GM12878 (cell line): ENCODE data around the gene DOK7. TPM values are rescaled to one million over a fixed set of nuclear protein-coding genes. Genes with fewer than 3 reads are reported as not detected.

ENCODE experiments used
- ATAC-seq: fragments of 200-7000 bp; cut with Tn5 transposase; 3 replicates; pipeline ENCODE4 v1.9.1; 2020; ENCODE audit warnings: mild to moderate bottlenecking, moderate library complexity
- BruUV-seq: library from RNA; stranded (reverse); fragments of 400-500 nt; replicated peaks from 2 replicates; lab custom pipeline; 2021; lab: Mats Ljungman, UMichigan
- CTCF ChIA-PET: fragments of 300-600 bp; sonication (Branson Sonifier 250); formaldehyde crosslinking; extraction: SDS; loops from one replicate; lab custom pipeline; 2021; ENCODE audit warnings: inconsistent platforms; lab: Yijun Ruan, JAX
- POLR2A ChIA-PET: fragments of 350-600 bp; formaldehyde crosslinking; extraction: SDS; loops from one replicate; lab custom pipeline; 2021; ENCODE audit warnings: inconsistent platforms; lab: Charles Lee
- RAD21 ChIA-PET: fragments of 300-600 bp; sonication (Branson Sonifier 250); formaldehyde crosslinking; loops from one replicate; lab custom pipeline; 2023; ENCODE audit warnings: antibody characterized with exemption; ENCODE audit not compliant: unreplicated experiment; lab: Charles Lee
- SMC1A ChIA-PET: fragments of 300-600 bp; sonication (Branson Sonifier 250); formaldehyde crosslinking; loops from one replicate; lab custom pipeline; 2023; ENCODE audit not compliant: unreplicated experiment, uncharacterized antibody; lab: Charles Lee
- DNase-seq: peaks from one replicate; pipeline ENCODE4 v3.0.0-alpha.2; 2011; ENCODE audit warnings: low read depth, low spot score
- FAIRE-seq: peaks from 3 replicates; lab custom pipeline; 2011; peaks lifted over from hg19 to GRCh38; lab: Jason Lieb, UNC
- H2AFZ ChIP-seq: 2 replicates; pipeline ENCODE4 v1.6.0; 2011; ENCODE audit warnings: low read depth, low read length, control low read depth; ENCODE audit not compliant: control insufficient read depth
- H3K27ac ChIP-seq: 2 replicates; pipeline ENCODE4 v1.5.1; 2011; ENCODE audit warnings: control low read depth; ENCODE audit not compliant: control insufficient read depth, insufficient read depth
- H3K27me3 ChIP-seq, 2 experiments: replicated peaks in 1 of 2; 2 replicates each; pipeline versions ENCODE4 v1.6.0 to v1.6.1; 2011; ENCODE audit warnings: low read length in 1 of 2; ENCODE audit not compliant: control insufficient read depth in 2 of 2, insufficient read depth in 2 of 2
- H3K36me3 ChIP-seq, 2 experiments: 2 replicates each; pipeline ENCODE4 v1.5.1; 2011; ENCODE audit warnings: low read length in 1 of 2; ENCODE audit not compliant: control insufficient read depth in 2 of 2, insufficient read depth in 2 of 2
- H3K4me1 ChIP-seq: 2 replicates; pipeline ENCODE4 v1.6.1; 2011; ENCODE audit warnings: mild to moderate bottlenecking, low read length, moderate library complexity, mixed read lengths; ENCODE audit not compliant: control insufficient read depth, insufficient read depth
- H3K4me2 ChIP-seq: 2 replicates; pipeline ENCODE4 v1.6.0; 2011; ENCODE audit warnings: control low read depth; ENCODE audit not compliant: control insufficient read depth, insufficient read depth
- H3K4me3 ChIP-seq: fragments of 200-600 bp; sonication (generic); 2 replicates; pipeline ENCODE4 v1.5.1; 2016
- H3K79me2 ChIP-seq: 2 replicates; pipeline ENCODE4 v1.6.0; 2011; ENCODE audit warnings: low read length; ENCODE audit not compliant: control insufficient read depth, insufficient read depth
- H3K9ac ChIP-seq: 2 replicates; pipeline ENCODE4 v1.8.0; 2011; ENCODE audit warnings: low read length, control low read depth, mixed read lengths; ENCODE audit not compliant: control insufficient read depth, insufficient read depth
- H3K9me3 ChIP-seq: replicated peaks from 3 replicates; pipeline ENCODE4 v1.5.1; 2011; ENCODE audit warnings: mild to moderate bottlenecking, low read length; ENCODE audit not compliant: control insufficient read depth, insufficient read depth
- H4K20me1 ChIP-seq: 2 replicates; pipeline ENCODE4 v1.6.0; 2011; ENCODE audit not compliant: control insufficient read depth, insufficient read depth
- ATF3 ChIP-seq: IDR thresholded peaks from 2 replicates; pipeline ENCODE4 v1.6.1; 2011; ENCODE audit warnings: low read depth, mild to moderate bottlenecking, low read length, moderate library complexity, borderline replicate concordance; ENCODE audit errors: extremely low read depth
- BHLHE40 ChIP-seq, 2 experiments: fragments of 450-650 bp in 1 of 2; IDR thresholded peaks; 2 replicates each; pipeline ENCODE4 v1.6.1; 2011 to 2017; ENCODE audit warnings: low read depth in 2 of 2, borderline replicate concordance in 1 of 2, improper control_type of control experiment in 1 of 2, low read length in 1 of 2, mild to moderate bottlenecking in 1 of 2
- FOXK2 ChIP-seq: fragments of 450-650 bp; IDR thresholded peaks from 2 replicates; pipeline ENCODE4 v1.6.1; 2017; ENCODE audit warnings: mild to moderate bottlenecking, moderate library complexity
- FOXM1 ChIP-seq: IDR thresholded peaks from 2 replicates; pipeline ENCODE4 v1.6.1; 2012; ENCODE audit warnings: low read depth, mild to moderate bottlenecking, inconsistent platforms, low read length, moderate library complexity
- KDM1A ChIP-seq: fragments of 200-600 bp; sonication (generic); IDR thresholded peaks from 2 replicates; pipeline ENCODE4 v1.6.1; 2016; ENCODE audit warnings: borderline replicate concordance
- LARP7 ChIP-seq: fragments of 450-650 bp; IDR thresholded peaks from 2 replicates; pipeline ENCODE4 v1.6.1; 2017; ENCODE audit warnings: mild to moderate bottlenecking
- MTA3 ChIP-seq: IDR thresholded peaks from 2 replicates; pipeline ENCODE4 v1.6.1; 2012; ENCODE audit warnings: low read length, inconsistent platforms, borderline replicate concordance
- SMC3 ChIP-seq: IDR thresholded peaks from 2 replicates; pipeline ENCODE4 v1.6.1; 2011; ENCODE audit warnings: low read length, improper control_type of control experiment, borderline replicate concordance
- STAT1 ChIP-seq: fragments of 450-650 bp; conservative IDR thresholded peaks from 2 replicates; pipeline ENCODE4 v1.6.1; 2014; ENCODE audit warnings: antibody characterized with exemption, mild to moderate bottlenecking
- WGBS: methylation state at CpG from one replicate; pipeline ENCODE4 v1.1.6; 2016; ENCODE audit warnings: low lambda C conversion rate; ENCODE audit not compliant: insufficient replicate concordance, insufficient coverage; ENCODE audit errors: missing lambda C conversion rate; 5-methylcytosine and 5-hydroxymethylcytosine counted together
- in situ Hi-C: fragments of 300-500 bp; cut with MboI; formaldehyde crosslinking; loops from 9 replicates; pipeline ENCODE4 v1.14.3; 2018; ENCODE audit warnings: mixed read lengths
- intact Hi-C: fragments of 100-400 bp; cut with micrococcal nuclease; formaldehyde crosslinking; loops from one replicate; pipeline ENCODE4 v1.14.2; 2022; ENCODE audit not compliant: unreplicated experiment
- polyA plus RNA-seq, 11 experiments: library from polyadenylated mRNA; depleted of rRNA in 4 of 11; unstranded in 6 of 11; stranded (reverse) in 5 of 11; fragments of >200 nt; fragmentation: Nextera tagmentation in 4 of 11; fragmentation: Illumina TruSeq in 1 of 11; extraction: Ambion mirVana in 4 of 11; extraction: Trizol in 1 of 11; gene quantifications; 1 replicate in 1 of 11; 2 replicates in 10 of 11; pipeline versions ENCODE4 v1.2.1 to v1.2.3, GENCODE V29; 2011 to 2016; ENCODE audit warnings: inconsistent platforms in 2 of 11, missing spikeins in 2 of 11, low read depth in 1 of 11
- total RNA-seq, 4 experiments: library from RNA; depleted of rRNA in 3 of 4; stranded (reverse); fragments of >200 nt in 3 of 4; fragmentation: Illumina TruSeq in 1 of 4; extraction: Trizol in 1 of 4; gene quantifications; 2 replicates each; pipeline versions ENCODE4 v1.2.1 to v1.2.3, GENCODE V29; 2013 to 2021
- TF ChIP-seq, protein P1 (sequence below): IDR thresholded peaks from 2 replicates; pipeline ENCODE4 v1.6.1; 2011; ENCODE audit warnings: low read depth, low read length, improper control_type of control experiment, borderline replicate concordance

Gene DOK7
- total and polyA plus RNA-seq, 10 of the 15 experiments (the other 5 are each of a cell fraction or from before 2014, with no cell fraction given): 0.04 to 0.46 (median 0.18) TPM; not detected in 4

DNA sequence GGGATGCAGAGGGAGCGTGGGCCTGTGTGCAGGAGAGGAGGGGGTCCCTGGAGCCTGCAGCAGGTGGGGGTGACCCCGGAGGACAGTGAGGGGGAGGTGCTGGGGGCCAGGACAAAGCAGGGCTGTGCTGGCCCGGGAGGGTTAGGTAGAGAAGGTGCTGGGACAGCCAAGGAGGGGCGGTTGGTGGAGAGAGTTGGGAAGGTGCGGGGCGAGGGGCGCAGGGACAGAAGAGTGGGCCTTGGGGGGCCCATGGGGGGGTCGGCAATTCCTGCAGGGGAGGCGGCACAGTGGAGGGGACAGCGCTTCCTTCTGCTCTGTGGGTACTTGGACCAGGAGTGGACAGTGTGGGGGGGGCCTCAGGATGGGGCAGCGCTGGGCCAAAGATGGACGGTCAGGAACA is 36.6 kb downstream of the DOK7 start (continued):
- no peak for TF ChIP-seq STAT1
- no peak for TF ChIP-seq FOXM1
- no peak for TF ChIP-seq SMC3
- TF ChIP-seq BHLHE40 (IDR thresholded peaks at IDR 0.05; ENCODE audit: borderline replicate concordance in 1 of 2, low read depth in 2 of 2, low read length in 1 of 2): no peak
- TF ChIP-seq ATF3: no peak
- TF ChIP-seq KDM1A: no peak

DNA sequence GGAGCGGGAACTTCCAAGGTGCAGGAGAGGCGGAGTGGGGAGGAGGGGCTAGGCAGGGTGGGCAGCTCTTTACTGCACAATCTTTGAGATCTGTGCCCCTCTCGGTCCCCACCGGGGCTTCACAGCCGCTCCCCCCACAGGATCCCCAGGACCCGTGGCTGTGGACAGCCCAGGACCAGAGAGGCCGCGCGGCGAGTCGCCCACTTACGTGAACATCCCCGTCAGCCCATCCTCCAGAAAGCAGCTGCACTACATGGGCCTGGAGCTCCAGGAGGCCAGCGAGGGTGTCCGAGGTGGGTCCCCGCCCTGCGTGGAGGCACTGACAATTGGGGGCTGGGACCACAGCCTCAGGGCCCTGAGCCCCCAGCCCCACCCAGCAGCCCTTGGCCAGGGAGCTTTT is 37.0 kb downstream of the DOK7 start:
- no peak for FAIRE-seq
- ChIA-PET SMC1A (no interaction called here), POLR2A (no interaction called here), CTCF (no interaction called here)
- peaks cover 0 to 1% of the 10 kb centered on the region in 2 experiments; a peak in 2 of 4 replicates for H3K36me3 ChIP-seq
- no peaks in the 10 kb centered on the region for H4K20me1 ChIP-seq
- H3K9ac ChIP-seq: no peak overlapping the region
- no peak for ATAC-seq
- no peaks in the 10 kb centered on the region for H3K79me2 ChIP-seq
- WGBS: 90% methylated on average over 14 of the region's 17 CpGs
- in situ Hi-C loops: no loop called here
- no peak overlapping the region for H3K4me3 ChIP-seq
- no peaks in the 10 kb centered on the region for H3K27me3 ChIP-seq
- H3K9me3 ChIP-seq: no peaks in the 10 kb centered on the region
- H3K4me2 ChIP-seq: no peak overlapping the region
- no peak overlapping the region for H2AFZ ChIP-seq
- TF ChIP-seq MTA3 (no peak), FOXK2 (no peak), LARP7 (no peak)
- TF ChIP-seq, protein P1, sequence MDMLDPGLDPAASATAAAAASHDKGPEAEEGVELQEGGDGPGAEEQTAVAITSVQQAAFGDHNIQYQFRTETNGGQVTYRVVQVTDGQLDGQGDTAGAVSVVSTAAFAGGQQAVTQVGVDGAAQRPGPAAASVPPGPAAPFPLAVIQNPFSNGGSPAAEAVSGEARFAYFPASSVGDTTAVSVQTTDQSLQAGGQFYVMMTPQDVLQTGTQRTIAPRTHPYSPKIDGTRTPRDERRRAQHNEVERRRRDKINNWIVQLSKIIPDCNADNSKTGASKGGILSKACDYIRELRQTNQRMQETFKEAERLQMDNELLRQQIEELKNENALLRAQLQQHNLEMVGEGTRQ: no peak
- TF ChIP-seq, all 136 proteins: peak for 0
- DNase-seq: no peak
- intact Hi-C loops: no loop called here
- Histone ChIP-seq H3K27ac (no peak overlapping the region), H3K4me1 (no peaks in the 10 kb centered on the region)
- BruUV-seq: no TSS peak
- RAD21 ChIA-PET: no interaction called here
